ENCODE results near the gene GPR137C. TPM values are rescaled to one million over a fixed set of nuclear protein-coding genes. Genes with fewer than 3 reads are reported as not detected.

The GPR137C gene
- total and polyA plus RNA-seq, 2 of the 8 experiments (the other 6 are each of a cell fraction or from before 2014, with no cell fraction given): 2.7 to 4.3 TPM

- H2AK5ac ChIP-seq (ENCODE audit: low read depth, low read length): no peak overlapping the region
- no peak overlapping the region for H2BK5ac ChIP-seq (ENCODE audit: low read depth, low read length)
- no peak overlapping the region for H2BK15ac ChIP-seq (ENCODE audit: low read length)
- no peak overlapping the region for H3K27ac ChIP-seq (ENCODE audit: low read depth, low read length)
- no peak overlapping the region for H2BK12ac ChIP-seq (ENCODE audit: low read depth, low read length)
- CTCF ChIA-PET (ENCODE audit: partially characterized antibody): interaction anchor here (0.7 kb wide), 1 partner anchor 357 kb away, joined by 4 read pairs; no protein-coding TSS in a partner anchor
- no peaks in the 10 kb centered on the region for H3K4me1 ChIP-seq (replicated peaks in 1 of 4; ENCODE audit: control insufficient read depth in 3 of 4, insufficient read depth in 4 of 4, low read length in 3 of 4)
- peaks cover 0 to 25% (median 7%) of the 10 kb centered on the region in 4 experiments; a peak in 3 of 8 replicates for H3K36me3 ChIP-seq (ENCODE audit: control insufficient read depth in 2 of 4, insufficient read depth in 4 of 4, low read length in 3 of 4)
- H3K4me3 ChIP-seq (ENCODE audit: extremely low read depth in 1 of 4, insufficient read depth in 2 of 4, low read depth in 3 of 4, low read length in 4 of 4): no peak overlapping the region
- H3K27me3 ChIP-seq (replicated peaks in 1 of 4; ENCODE audit: control insufficient read depth in 3 of 4, extremely low read depth in 1 of 4, insufficient read depth in 3 of 4, low read length in 3 of 4): peaks cover 0 to 1% (median 0%) of the 10 kb centered on the region in 4 experiments; a peak in 1 of 7 replicates
- no peak overlapping the region for H3K14ac ChIP-seq (ENCODE audit: insufficient read length)
- no peak overlapping the region for H3K4me2 ChIP-seq (ENCODE audit: insufficient read depth in 1 of 2, low read depth in 2 of 2, low read length in 2 of 2)
- H4K91ac ChIP-seq (replicated peaks; ENCODE audit: insufficient read length, low read length): no peak overlapping the region
- TF ChIP-seq YY1 (IDR thresholded peaks at IDR 0.05; ENCODE audit: low read depth, low read length) (no peak), CREB1 (IDR thresholded peaks at IDR 0.05) (no peak), KDM1A (IDR thresholded peaks at IDR 0.05; ENCODE audit: borderline replicate concordance, low read length) (no peak), ZNF274 (IDR thresholded peaks at IDR 0.05; ENCODE audit: borderline replicate concordance, extremely low read depth, low read length) (no peak), SIRT6 (IDR thresholded peaks at IDR 0.05; ENCODE audit: low read length) (no peak)
- H3K23me2 ChIP-seq (ENCODE audit: low read depth, low read length): no peaks in the 10 kb centered on the region; the same call in 1 of the 2 replicates
- FAIRE-seq (no peak), DNase-seq (ENCODE audit: low read depth in 1 of 2, low spot score in 2 of 2) (no peak)
- no peaks in the 10 kb centered on the region for H3K79me1 ChIP-seq (ENCODE audit: low read depth, low read length)
- no peaks in the 10 kb centered on the region for H3K9me3 ChIP-seq (ENCODE audit: insufficient read depth in 2 of 2, low read depth in 1 of 2, low read length in 1 of 2)
- no peak overlapping the region for H4K5ac ChIP-seq (ENCODE audit: insufficient read length, low read depth, low read length)
- no peaks in the 10 kb centered on the region for H4K20me1 ChIP-seq (replicated peaks in 1 of 2; ENCODE audit: control insufficient read depth in 1 of 2, insufficient read depth in 2 of 2, low read length in 2 of 2)
- no peak overlapping the region for H2BK20ac ChIP-seq (ENCODE audit: low read length)
- no peaks in the 10 kb centered on the region for H3K79me2 ChIP-seq (ENCODE audit: control insufficient read depth in 1 of 2, insufficient read depth in 2 of 2, low read length in 2 of 2)
- no peak overlapping the region for H3K18ac ChIP-seq (ENCODE audit: extremely low read depth, low read length)
- no peak overlapping the region for H4K8ac ChIP-seq (ENCODE audit: extremely low read depth, insufficient read depth, low read length)
- no peak overlapping the region for H3K4ac ChIP-seq (replicated peaks; ENCODE audit: insufficient read length, low read depth, low read length)
- H3K56ac ChIP-seq (replicated peaks; ENCODE audit: insufficient read length, low read depth, low read length): no peak overlapping the region
- POLR2A ChIA-PET (ENCODE audit: partially characterized antibody): no interaction called here
- 92% methylated on average over 1 of the region's 1 CpG; no CpG with 5 or more reads in 1 of the 2 experiments for WGBS, 2 experiments (ENCODE audit: extremely low coverage in 1 of 2, insufficient coverage in 1 of 2, insufficient read length in 1 of 2, insufficient replicate concordance in 2 of 2, low coverage in 1 of 2, low lambda C conversion rate in 2 of 2, missing lambda C conversion rate in 1 of 2)
- H3K23ac ChIP-seq (ENCODE audit: insufficient read length): no peak overlapping the region
- H2BK120ac ChIP-seq (replicated peaks; ENCODE audit: low read depth, low read length): no peak overlapping the region
- no peak overlapping the region for H3K9ac ChIP-seq (replicated peaks in 1 of 4; ENCODE audit: extremely low read depth in 1 of 4, low read depth in 3 of 4, low read length in 3 of 4)
- no peak overlapping the region for H2AFZ ChIP-seq (ENCODE audit: low read length)
Observed at GRCh38 chr14:52641745-52642144, 89.1 kb downstream of the GPR137C start.
